ENCODE data around the gene LDB2. TPM values are rescaled to one million over a fixed set of nuclear protein-coding genes. Genes with fewer than 3 reads are reported as not detected.

The LDB2 gene
- total RNA-seq, 1 donor from 2014 or later = 4.9 TPM

DNA sequence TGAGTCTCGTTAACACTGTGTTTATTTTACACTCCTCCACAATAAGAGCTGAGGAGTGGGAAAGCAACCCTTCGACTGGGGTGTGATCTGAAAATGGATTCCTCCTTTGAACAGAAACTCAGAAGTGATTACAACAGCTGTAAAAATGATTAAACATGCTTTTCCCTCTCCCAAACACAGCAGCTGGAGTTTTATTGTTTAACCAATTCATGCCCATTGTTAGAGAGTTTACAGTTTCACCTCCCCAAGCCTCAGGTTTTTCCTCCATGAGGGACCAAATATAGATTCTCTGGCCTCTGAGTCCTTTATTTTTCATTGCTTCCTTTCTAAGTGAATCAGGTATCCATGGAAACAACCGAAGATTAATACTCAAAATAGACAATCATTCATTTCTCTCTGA lies 409.2 kb downstream of the LDB2 start:
- no peaks in the 10 kb centered on the region for H4K20me1 ChIP-seq (ENCODE audit: insufficient read depth, low read length)

DNA sequence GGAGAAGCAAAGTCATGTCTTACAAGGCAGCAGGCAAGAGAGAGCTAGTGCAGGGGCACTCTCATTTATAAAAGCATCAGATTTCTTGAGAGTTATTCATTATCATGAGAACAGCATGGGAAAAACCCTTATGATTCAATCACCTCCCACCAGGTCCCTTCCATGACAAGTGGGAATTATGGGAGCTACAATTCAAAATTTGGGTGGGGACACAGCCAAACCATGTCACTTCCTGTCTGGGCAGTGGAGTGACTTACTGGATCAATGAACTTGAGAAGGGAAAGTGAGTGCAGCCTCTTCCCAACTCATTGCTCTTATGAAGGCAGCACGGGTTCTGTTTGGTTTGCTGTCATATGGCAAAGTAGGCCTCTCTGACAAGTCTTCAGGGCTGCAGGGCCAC lies 410.4 kb downstream of the LDB2 start:
- Histone ChIP-seq H3K79me2 (ENCODE audit: insufficient read depth, low read length) (no peaks in the 10 kb centered on the region), H4K20me1 (ENCODE audit: insufficient read depth, low read length) (no peaks in the 10 kb centered on the region), H3K4me3 (ENCODE audit: insufficient read depth, low read depth, low read length) (no peak overlapping the region), H3K9me3 (ENCODE audit: insufficient read depth, low read depth, low read length) (no peaks in the 10 kb centered on the region), H3K27ac (ENCODE audit: low read depth, low read length) (no peak overlapping the region), H3K36me3 (ENCODE audit: insufficient read depth, low read length) (no peaks in the 10 kb centered on the region), H3K27me3 (ENCODE audit: insufficient read depth, low read length) (no peaks in the 10 kb centered on the region), H3K9ac (ENCODE audit: low read length) (no peak overlapping the region), H3K4me2 (ENCODE audit: low read length) (no peak overlapping the region), H2AFZ (ENCODE audit: low read depth, low read length) (no peak overlapping the region), H3K4me1 (ENCODE audit: insufficient read depth, low read length) (no peaks in the 10 kb centered on the region)
- no peak for FAIRE-seq
- no peak for TF ChIP-seq CTCF (IDR thresholded peaks at IDR 0.05; ENCODE audit: insufficient read depth, low read depth, low read length)
- no peak for TF ChIP-seq EZH2 (IDR thresholded peaks at IDR 0.05; ENCODE audit: insufficient read depth, low read length)
- no peak overlapping the region for H3K4me3 Mint-ChIP-seq (ENCODE audit: unreplicated experiment)
- no peaks in the 10 kb centered on the region for H3K27me3 Mint-ChIP-seq (ENCODE audit: low read depth, unreplicated experiment)
- H3K27ac Mint-ChIP-seq (ENCODE audit: unreplicated experiment) = no peak overlapping the region
- no peak for DNase-seq (ENCODE audit: low read depth)
- H3K4me1 Mint-ChIP-seq (ENCODE audit: low read depth, unreplicated experiment) = no peaks in the 10 kb centered on the region
- no peaks in the 10 kb centered on the region for H3K36me3 Mint-ChIP-seq (ENCODE audit: low read depth, unreplicated experiment)
- peaks cover 2% of the 10 kb centered on the region for H3K9me3 Mint-ChIP-seq (ENCODE audit: unreplicated experiment)

More for the DNA sequence above, 409.2 kb downstream of the LDB2 start:
- FAIRE-seq = no peak
- Mint-ChIP-seq H3K9me3 (ENCODE audit: unreplicated experiment) (peaks cover 2% of the 10 kb centered on the region), H3K4me1 (ENCODE audit: low read depth, unreplicated experiment) (no peaks in the 10 kb centered on the region), H3K27me3 (ENCODE audit: low read depth, unreplicated experiment) (no peaks in the 10 kb centered on the region), H3K27ac (ENCODE audit: unreplicated experiment) (no peak overlapping the region), H3K36me3 (ENCODE audit: low read depth, unreplicated experiment) (no peaks in the 10 kb centered on the region), H3K4me3 (ENCODE audit: unreplicated experiment) (no peak overlapping the region)
- H3K9ac ChIP-seq (ENCODE audit: low read length) = no peak overlapping the region
- TF ChIP-seq CTCF (IDR thresholded peaks at IDR 0.05; ENCODE audit: insufficient read depth, low read depth, low read length) (no peak), EZH2 (IDR thresholded peaks at IDR 0.05; ENCODE audit: insufficient read depth, low read length) (no peak)
- no peaks in the 10 kb centered on the region for H3K4me1 ChIP-seq (ENCODE audit: insufficient read depth, low read length)
- H3K4me2 ChIP-seq (ENCODE audit: low read length) = no peak overlapping the region
- no peak overlapping the region for H3K27ac ChIP-seq (ENCODE audit: low read depth, low read length)
- H3K9me3 ChIP-seq (ENCODE audit: insufficient read depth, low read depth, low read length) = no peaks in the 10 kb centered on the region
- H2AFZ ChIP-seq (ENCODE audit: low read depth, low read length) = no peak overlapping the region
- no peaks in the 10 kb centered on the region for H3K36me3 ChIP-seq (ENCODE audit: insufficient read depth, low read length)
- H3K27me3 ChIP-seq (ENCODE audit: insufficient read depth, low read length) = no peaks in the 10 kb centered on the region
- H3K4me3 ChIP-seq (ENCODE audit: insufficient read depth, low read depth, low read length) = no peak overlapping the region
- H3K79me2 ChIP-seq (ENCODE audit: insufficient read depth, low read length) = no peaks in the 10 kb centered on the region
- no peak for DNase-seq (ENCODE audit: low read depth)

- Mint-ChIP-seq H3K27me3 (ENCODE audit: low read depth, unreplicated experiment) (no peaks in the 10 kb centered on the region), H3K27ac (ENCODE audit: unreplicated experiment) (no peak overlapping the region), H3K36me3 (ENCODE audit: low read depth, unreplicated experiment) (no peaks in the 10 kb centered on the region), H3K9me3 (ENCODE audit: unreplicated experiment) (peaks cover 2% of the 10 kb centered on the region), H3K4me3 (ENCODE audit: unreplicated experiment) (no peak overlapping the region), H3K4me1 (ENCODE audit: low read depth, unreplicated experiment) (no peaks in the 10 kb centered on the region)
- no peak for FAIRE-seq
- Histone ChIP-seq H3K4me3 (ENCODE audit: insufficient read depth, low read depth, low read length) (no peak overlapping the region), H3K4me1 (ENCODE audit: insufficient read depth, low read length) (no peaks in the 10 kb centered on the region), H3K79me2 (ENCODE audit: insufficient read depth, low read length) (no peaks in the 10 kb centered on the region), H3K9me3 (ENCODE audit: insufficient read depth, low read depth, low read length) (no peaks in the 10 kb centered on the region), H4K20me1 (ENCODE audit: insufficient read depth, low read length) (no peaks in the 10 kb centered on the region), H3K4me2 (ENCODE audit: low read length) (no peak overlapping the region), H3K9ac (ENCODE audit: low read length) (no peak overlapping the region), H3K36me3 (ENCODE audit: insufficient read depth, low read length) (no peaks in the 10 kb centered on the region), H2AFZ (ENCODE audit: low read depth, low read length) (no peak overlapping the region), H3K27me3 (ENCODE audit: insufficient read depth, low read length) (no peaks in the 10 kb centered on the region), H3K27ac (ENCODE audit: low read depth, low read length) (no peak overlapping the region)
- no peak for TF ChIP-seq CTCF (IDR thresholded peaks at IDR 0.05; ENCODE audit: insufficient read depth, low read depth, low read length)
- no peak for TF ChIP-seq EZH2 (IDR thresholded peaks at IDR 0.05; ENCODE audit: insufficient read depth, low read length)
- DNase-seq (ENCODE audit: low read depth) = no peak
Observed at GRCh38 chr4:16484711-16485110, 413.7 kb downstream of the LDB2 start.

All from astrocyte (in vitro differentiated cells and primary cell).